Measurements from ENCODE around the gene CAP2. TPM values are rescaled to one million over a fixed set of nuclear protein-coding genes. Genes with fewer than 3 reads are reported as not detected.
"Not testable (repeated sequence)": the region's sequence is repeated elsewhere in the genome, so short reads cannot be mapped to it uniquely, and the experiment has no call there.

The CAP2 gene
- total RNA-seq, 1 experiment from 2014 or later = 35.9 TPM

DNA sequence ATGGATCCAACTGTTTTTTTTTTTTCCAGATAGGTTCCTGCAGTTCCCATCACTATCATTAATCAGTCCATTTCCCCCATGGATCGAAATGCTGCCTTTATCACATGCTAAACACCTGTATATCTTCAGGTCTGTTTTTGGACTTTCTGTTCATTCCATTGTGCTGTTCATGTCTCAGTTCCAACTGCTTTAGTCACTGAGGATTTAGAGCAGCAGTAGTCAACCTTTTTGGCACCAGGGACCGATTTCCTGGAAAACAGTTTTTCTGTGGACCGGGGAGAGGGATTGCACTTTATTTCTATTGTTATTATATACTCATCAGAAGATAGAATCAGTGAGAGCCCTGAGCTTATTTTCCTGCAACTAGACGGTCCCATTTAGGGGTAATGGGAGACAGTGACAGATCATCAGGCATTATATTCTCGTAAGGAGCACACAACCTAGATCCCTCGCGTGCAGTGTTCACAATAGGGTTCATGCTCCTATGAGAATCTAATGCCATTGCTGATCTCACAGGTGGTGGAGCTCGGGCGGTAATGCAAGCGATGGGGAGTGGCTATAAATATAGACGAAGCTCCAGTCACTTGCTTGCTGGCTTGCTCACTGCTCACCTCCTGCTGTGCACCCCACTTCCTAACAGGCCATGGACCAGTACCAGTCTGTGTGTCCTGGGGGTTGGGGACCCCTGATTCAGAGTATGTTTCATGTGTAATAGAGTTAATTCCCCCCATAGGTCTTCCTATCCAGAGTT lies 46.0 kb downstream of the CAP2 start:
- no peak for DNase-seq (ENCODE audit: low read depth)

DNA sequence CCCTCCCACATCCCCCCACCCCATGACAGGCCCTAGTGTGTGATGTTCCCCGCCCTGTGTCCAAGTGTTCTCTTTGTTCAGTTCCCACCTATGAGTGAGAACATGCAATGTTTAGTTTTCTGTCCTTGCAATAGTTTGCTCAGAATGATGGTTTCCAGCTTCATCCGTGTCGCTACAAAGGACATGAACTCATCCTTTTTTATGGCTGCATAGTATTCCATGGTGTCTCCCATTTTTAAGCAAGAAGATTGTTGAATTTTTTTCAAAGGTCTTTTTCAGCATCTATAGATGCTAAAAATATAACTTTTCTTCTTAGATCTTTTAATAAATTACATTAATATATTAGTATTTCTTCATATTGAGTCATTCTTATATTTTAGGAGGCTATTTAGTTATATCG lies 47.4 kb downstream of the CAP2 start:
- DNase-seq (ENCODE audit: low read depth) = not testable (repeated sequence)

DNA sequence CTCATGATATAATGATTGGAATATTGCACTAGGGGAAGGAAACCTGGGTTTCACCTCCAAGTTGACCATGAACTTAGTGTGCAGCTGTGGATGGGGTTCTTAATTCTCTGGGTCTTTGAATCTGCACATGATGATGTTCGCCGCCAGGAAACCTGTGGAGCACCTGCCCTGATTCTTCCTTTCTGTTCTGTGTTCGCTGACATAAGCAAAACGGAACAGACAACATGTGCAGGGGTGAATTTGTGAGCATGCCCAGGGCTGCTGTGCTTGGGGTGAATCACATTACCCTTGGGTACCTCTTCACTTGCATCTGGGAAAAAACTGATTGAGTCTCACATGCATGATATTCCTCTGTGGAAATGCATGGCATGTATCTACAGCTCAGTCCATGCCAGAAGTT lies 48.8 kb downstream of the CAP2 start:
- no peak for DNase-seq (ENCODE audit: low read depth)

DNA sequence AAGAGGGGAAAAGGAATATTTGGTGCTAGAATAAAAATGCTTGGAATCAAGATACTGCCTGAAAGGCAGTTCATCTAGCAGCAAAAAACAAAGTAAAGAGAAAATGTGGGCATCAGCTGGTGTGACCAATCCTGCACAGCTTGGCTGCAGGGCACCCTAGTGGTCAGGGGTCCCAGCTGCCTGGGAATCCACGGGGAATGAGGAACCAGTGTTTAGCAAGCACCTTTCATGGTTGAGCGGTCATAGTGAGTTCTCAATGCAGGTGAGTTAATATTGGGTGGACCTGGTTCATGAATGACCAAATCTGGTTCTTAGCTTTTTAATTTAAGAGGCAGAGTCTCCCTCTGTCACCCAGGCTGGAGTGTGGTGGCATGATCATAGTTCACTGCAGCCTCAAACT lies 53.3 kb downstream of the CAP2 start:
- no peak for DNase-seq (ENCODE audit: low read depth)

DNA sequence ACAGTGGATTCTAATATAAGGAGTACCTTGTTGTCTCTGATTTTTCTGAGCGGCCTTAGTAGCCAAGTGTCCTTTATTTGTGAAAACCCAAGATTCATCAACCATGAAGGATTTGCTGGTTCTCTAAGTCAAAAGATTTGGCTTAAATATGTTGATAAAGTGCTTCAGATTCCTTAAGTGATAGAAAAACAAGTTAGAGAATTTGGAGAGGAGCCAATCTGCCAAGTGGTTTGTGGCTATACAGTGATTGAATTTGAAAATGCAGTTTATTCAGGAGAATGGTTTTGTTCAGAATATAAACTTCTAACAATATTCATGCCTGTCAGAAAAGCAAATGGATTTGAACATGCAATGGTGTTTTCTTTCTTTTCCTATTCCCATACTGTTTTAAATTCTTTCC lies 54.8 kb downstream of the CAP2 start:
- DNase-seq (ENCODE audit: low read depth) = peak; percentile 11

DNA sequence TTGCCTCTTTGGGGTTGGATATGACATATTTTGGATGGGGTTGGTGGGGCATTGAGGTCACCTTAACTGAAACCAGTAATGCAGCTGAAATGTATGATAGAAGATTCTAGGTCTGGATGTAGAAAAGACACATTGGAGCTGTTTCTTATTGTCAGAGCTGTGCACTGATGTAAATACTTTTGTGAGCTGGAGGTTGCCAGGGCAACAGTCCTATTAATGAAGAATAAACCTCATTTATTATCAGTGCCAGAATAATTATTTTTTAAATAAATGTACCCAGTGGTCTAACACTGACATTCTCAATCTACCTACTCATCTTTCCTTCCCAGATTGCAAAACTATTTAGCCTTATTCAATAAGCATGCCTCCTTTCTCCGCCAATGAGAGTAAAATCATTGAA lies 57.0 kb downstream of the CAP2 start:
- no peak for DNase-seq (ENCODE audit: low read depth)

DNA sequence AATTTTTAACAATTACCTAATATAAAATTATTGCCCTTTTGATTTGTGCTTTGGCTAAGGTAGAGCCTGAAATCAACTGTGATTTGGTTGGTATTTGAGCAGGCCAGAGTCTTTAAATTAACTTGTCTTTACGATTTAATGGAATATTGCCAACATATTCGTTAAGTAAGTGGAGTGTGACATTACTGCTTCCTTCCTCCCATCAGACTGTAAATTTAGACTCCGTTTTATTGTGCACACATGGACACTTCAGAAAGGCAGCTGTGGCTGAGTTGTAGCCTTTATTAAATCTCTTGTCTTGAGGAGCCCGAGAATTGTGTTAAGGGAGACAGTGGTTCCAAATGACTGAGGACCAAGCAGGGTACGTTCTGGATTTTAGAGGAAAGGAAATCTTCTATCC lies 57.4 kb downstream of the CAP2 start:
- no peak for DNase-seq (ENCODE audit: low read depth)

DNA sequence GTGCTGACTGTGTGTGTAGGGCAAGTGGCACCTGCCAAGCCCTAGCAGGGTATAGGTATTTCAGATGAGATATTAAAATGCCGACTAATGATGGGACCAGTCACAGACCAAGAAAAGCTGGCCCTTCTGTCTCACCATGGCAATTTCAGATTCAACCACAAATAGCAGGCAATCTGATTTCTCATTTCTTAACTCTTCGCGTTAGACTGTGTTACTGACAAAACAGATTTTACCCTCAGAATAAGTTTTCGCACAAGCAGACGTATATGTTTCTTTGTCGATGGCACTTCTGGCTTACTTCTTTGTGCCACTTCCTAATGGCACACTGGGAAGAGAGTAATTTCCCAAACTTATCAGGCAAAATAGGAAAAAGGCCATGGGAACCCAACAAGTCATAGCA lies 58.7 kb downstream of the CAP2 start:
- DNase-seq (ENCODE audit: low read depth) = no peak

DNA sequence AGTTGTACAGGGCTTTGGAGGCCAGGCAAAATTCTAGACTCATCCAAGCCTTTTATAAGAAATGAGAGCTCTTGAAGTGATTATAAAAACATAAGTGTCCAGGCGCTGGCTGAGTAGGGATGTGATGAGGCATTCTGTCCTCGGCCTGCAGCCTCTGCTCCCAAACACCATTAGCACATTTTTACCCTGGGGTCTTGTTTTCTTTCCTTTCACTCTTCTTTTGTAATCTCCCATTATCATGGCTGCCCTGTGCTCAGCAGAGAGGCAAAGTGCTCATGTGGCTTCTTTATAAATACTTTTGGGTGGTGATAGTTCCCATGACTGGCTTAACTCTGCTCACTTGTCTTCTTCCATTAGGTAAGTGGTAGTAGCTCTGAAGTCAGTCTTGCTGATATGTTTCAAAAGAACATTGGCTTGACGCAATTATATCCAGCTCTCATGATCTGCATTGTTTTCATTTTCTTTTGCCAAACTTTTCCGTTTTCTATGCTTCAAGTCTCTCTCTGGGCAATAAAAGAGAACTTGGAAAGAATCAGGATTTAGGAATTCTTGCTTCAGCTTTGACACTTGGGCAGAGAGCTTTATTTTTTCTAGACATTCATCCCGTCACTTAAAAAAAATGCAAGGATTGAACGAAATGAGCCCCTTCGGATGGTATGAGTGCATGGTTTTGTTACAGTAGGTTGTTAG lies 61.1 kb downstream of the CAP2 start:
- no peak for DNase-seq (ENCODE audit: low read depth)

DNA sequence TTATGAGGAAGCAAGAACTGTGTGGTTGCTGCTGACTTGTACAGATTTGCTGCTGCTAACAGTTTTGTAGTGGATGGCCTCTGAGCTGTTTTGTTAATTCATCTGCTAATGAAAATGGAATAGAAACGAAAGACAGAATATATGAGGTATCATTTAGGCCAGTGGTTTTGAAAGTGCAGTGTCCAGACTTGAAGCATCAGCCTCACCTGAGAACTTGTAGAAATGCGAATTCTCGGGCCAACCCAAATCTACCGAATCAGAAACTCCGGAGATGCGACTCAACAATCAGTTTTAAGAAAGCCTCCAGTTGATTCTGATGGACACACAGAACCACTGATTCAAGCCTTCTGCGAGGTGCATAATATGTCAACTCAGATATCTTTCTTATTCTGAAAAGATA lies 62.5 kb downstream of the CAP2 start:
- no peak for DNase-seq (ENCODE audit: low read depth)

DNA sequence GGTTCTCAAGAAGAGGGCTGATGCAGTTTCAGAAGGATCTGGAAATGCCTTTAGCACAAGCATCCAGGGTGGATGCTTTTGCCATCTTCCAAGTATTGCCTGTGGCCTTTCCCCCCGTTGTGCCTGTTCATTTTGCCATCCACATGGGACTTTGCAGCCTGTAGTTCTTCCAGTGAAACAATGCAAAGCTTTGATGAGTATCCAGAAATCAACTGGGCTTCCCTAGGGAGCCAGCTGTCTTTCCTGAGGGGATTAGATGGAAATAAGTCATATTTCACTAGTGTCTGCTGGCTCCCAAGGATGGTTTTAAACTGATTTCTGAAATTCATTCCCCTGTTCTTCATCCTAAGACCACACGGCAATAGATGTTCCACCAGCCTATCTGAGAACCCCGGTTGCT lies 63.3 kb downstream of the CAP2 start:
- DNase-seq (ENCODE audit: low read depth) = peak; percentile 30

DNA sequence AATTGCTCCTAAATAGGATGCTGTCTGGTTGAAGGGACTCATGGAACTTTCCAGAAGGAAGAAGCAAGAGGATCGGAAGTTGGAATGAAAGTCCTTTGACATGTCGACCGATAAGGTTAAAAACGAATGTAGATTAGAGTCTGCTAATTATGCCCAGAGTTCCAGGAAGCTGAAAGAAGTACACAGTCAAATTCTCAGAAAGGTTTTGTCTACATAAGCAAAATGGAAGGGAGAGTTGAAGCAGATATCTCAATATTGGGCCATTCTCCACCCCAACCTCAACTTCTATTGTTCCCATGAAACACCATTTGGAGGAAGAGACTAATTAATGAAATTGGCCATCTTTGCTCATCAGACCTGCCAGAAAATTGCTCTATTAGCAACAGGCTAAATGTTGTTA lies 64.0 kb downstream of the CAP2 start:
- no peak for DNase-seq (ENCODE audit: low read depth)

DNA sequence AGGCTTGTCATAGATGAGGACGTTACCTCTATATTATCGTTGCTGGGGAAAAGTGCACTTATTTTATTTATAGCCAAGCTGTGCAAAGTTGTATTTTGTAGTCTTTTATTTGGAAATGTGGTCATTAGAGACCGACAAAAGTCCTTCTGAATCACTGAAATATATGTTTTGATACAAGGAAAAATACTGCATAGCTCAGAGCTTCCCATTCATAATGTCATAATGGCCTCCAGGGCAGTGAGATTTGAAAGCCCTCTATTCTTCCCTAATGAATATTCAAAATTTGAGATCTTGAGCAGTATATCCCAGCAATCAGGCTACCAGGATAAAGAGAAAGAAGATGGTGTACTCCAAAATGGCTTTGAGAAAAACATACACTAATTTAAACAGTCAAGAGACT lies 64.6 kb downstream of the CAP2 start:
- DNase-seq (ENCODE audit: low read depth) = peak; percentile 21

DNA sequence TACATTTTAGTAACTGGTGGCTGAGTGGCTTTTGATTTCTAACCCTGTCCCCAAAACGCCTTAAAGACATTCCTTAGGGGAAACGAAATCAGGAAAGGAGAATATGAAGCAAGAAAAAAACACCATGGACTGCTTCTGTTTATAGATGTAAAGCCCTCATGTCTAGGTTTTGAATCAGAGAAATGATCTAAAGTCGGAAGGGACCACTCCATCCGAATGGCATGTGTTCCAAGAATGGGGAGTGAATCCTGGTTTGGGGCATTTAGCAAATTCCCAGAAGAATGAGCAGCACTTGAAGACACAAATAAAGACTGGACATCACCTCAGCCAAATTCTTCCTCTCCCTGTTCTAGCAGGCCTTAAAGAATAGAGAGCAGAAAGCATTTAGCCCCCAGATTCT lies 65.6 kb downstream of the CAP2 start:
- no peak for DNase-seq (ENCODE audit: low read depth)

DNA sequence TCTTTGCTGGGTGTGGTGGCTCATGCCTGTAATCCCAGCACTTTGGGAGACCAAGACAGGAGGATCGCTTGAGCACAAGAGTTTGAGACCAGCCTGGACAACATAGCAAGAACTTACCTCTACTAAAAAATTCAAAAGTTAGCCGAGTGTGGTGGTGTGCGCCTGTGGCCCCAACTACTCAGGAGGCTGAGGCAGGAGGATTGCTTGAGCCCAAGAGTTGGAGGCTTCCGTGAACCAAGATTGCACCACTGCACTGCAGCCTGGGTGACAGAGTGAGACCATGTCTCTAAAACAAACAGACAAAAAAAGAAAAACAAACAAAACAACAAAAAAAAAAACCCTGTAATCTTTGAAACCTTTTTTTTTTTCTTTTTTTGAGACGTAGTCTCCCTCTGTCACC lies 67.5 kb downstream of the CAP2 start:
- DNase-seq (ENCODE audit: low read depth) = no peak

DNA sequence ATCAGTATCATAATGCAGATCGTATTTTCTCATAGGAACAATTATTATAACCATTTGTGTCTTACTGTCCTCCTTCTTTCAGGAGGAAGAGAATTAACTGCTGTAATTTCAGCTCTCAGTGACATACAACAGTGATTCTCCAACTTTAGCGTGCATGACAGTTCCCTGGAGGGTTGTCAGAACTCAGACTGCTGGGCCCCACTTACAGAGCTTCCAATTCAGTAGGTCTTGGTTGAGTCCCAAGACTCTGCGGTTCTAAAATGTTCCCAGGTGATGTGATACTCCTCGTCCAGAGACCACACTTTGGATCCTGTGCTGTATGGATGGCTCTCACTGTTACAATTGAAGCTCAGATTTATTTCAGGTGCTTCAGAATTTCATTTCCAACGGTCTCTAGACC lies 72.8 kb downstream of the CAP2 start:
- DNase-seq (ENCODE audit: low read depth) = no peak

DNA sequence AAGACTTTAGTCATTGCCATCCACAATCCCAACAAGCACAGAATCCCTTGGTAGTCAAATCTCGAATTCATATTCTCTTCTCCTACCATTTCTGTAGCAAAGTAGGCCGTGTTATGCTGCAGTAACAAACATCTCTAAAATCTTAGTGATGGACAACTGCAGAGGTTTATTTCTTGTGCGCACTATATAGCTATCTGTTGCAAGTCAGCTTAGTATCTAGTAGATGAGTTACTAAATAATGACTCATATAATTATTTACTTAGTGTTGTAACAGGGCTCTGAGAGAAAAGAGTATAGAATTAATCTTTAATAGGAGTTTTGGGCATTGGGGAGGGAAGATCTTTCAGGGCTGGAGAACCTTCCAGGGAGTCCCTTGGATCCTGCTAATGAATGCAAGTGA lies 73.3 kb downstream of the CAP2 start:
- no peak for DNase-seq (ENCODE audit: low read depth)

DNA sequence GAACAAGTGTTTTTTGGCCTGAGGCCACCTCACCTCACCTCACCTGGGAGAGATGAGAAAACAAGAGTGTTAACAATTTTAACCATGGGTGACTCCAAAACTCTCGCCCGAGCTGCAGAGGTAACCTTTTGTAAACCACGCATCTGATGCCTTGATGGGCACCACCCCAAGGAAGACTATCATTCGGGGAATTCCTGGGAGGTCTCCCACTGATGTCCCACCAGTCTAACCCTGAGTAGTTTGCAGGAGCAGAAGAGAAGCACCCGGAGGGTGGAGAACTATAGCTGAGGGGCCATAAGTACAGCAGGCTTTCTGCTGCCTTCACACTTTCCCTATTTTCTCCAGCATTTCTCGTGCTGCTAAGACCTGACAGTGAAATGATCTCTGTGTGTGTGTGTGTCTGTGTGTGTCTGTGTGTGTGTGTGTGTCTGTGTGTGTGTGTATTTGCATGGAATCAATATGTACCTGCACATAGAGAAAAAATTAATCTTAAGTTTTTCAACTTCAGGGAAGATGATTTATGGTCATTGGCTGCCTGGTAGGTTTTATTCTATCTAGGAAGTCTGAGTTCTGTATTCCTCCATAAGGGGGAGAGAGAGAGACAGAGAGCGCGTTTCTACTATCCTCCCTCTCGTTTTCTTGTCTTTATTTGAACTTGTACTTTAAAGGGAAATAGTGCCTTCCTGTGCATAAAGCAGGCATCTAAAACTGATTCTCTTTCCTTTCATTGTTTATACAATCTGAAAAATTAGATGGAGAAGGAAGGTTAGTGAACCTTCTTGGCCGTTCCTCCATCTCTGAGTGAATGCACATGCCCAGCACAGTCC lies 75.8 kb downstream of the CAP2 start:
- no peak for DNase-seq (ENCODE audit: low read depth)

DNA sequence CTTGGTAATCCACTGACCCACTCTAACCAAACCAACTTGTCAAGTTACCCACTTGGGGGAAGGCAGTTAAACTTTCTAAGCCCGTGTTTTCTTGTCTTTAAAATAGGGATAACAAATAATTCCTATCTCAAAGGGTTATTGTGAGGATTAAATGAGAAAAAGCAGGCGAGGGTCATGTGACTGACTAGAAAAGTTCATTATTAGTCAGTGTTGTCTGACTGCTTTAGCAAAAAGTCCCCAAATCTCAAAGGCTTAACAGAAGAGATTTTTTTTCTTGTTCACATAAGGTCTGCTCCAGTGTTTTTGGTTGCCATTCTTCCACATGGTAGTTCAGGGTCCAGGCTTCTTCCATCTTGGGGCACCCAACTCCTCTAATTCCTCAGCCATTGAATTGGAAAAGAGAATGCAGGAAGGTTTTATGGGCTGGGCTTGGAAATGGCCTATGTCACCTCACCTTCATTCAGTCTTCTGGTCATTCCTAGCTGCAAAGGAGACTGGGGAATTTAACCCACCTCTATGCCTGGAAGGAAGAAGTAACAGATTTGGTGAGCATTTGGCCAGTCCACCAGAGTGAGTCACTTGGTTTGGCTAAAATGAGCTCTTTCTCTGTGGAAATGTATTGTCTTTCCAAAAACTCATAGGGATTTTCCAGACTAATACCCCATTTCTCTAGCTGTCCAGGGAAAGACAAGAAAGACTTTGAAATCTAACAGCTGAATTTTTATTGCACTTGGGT lies 77.0 kb downstream of the CAP2 start:
- DNase-seq (ENCODE audit: low read depth) = peak; percentile 50

DNA sequence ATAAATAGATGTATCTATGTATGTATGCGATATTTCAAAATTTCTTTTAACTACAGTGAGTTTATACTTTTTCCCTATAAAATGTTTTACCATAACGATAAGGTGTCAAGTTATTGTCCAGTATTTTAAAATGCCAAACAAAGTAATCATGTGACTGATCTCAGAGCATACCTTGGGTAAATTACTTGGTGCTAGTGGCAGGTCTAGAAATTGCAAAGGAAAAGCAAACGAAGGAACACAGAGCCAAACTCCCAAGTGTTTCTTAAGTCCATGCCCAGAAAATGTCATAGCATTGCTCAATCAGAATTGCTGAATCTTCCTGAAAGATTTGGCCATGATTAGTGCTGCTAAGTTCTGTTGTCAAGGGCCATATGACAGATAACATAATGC lies 77.5 kb downstream of the CAP2 start:
- no peak for DNase-seq (ENCODE audit: low read depth)

DNA sequence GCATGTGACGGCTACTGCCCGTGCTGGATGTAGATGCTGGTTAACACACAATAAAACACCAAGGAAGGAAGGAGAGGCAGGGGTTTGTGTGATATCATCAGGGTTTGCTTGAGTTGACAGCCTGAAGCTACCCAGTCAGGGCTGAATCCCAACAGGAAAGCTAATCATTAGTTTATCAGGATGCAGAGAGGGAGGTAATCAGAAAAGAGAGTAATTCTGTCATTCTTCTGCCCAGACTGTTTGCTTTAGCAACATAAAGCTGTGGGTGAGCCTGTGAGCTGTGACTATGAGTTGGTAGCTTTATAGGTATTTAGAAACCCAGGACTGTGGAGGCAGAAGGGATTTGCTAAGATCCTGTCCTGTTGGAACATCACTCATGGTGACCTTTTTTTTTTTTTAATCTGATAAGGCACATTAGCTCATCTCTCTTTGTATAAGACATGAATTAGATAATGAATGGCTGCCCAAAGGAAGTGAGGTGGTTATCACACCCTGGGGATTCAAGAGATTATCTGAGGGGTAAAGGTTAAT lies 79.3 kb downstream of the CAP2 start:
- DNase-seq (ENCODE audit: low read depth) = no peak

DNA sequence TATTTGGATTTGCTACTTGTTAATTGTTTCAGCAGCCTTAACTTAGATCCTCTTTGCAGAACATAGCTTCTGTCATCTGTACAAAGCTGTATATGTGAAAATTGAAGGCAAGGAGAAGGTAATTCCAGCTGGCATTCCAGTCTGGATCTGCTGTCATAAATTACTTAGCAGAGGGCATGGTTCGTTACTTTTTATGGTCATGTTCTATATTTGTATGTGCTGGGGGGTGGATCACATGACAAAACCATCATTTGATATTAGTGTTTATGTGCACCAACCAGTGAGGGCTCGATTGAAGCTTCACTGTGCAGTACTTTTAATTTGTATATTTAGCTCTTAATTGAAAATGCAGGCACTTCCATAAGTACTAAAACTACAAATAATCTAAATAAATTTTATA lies 80.2 kb downstream of the CAP2 start:
- DNase-seq (ENCODE audit: low read depth) = no peak
